Type B pancreatic cell (in vitro differentiated cells): ENCODE data around the gene LTBP4. TPM values are rescaled to one million over a fixed set of nuclear protein-coding genes. Genes with fewer than 3 reads are reported as not detected.
A peak's percentile ranks its signal among the peaks of the same experiment; 100 is the strongest.

Experiments
- DNase-seq: peaks from one replicate; pipeline ENCODE4 v3.0.0; 2021; ENCODE audit warnings: mixed read lengths; ENCODE audit not compliant: unreplicated experiment; ENCODE audit errors: extremely low spot score
- H3K27ac Mint-ChIP-seq: 2 replicates; pipeline ENCODE4 v1.8.0; 2021; ENCODE audit warnings: mild to moderate bottlenecking, mixed read lengths
- H3K27me3 Mint-ChIP-seq: 2 replicates; pipeline ENCODE4 v1.8.0; 2021; ENCODE audit warnings: mixed read lengths
- H3K36me3 Mint-ChIP-seq: 2 replicates; pipeline ENCODE4 v1.8.0; 2021; ENCODE audit warnings: mixed read lengths
- H3K4me1 Mint-ChIP-seq: one replicate; pipeline ENCODE4 v1.8.0; 2021; ENCODE audit warnings: mixed read lengths; ENCODE audit not compliant: unreplicated experiment
- H3K4me3 Mint-ChIP-seq: 2 replicates; pipeline ENCODE4 v1.8.0; 2021; ENCODE audit warnings: mild to moderate bottlenecking, mixed read lengths
- H3K9me3 Mint-ChIP-seq: 2 replicates; pipeline ENCODE4 v1.8.0; 2021; ENCODE audit warnings: mixed read lengths
- CTCF ChIP-seq: fragments of 200-600 bp; sonication (generic); conservative IDR thresholded peaks from 2 replicates; pipeline ENCODE4 v1.5.0; 2021; ENCODE audit warnings: antibody characterized with exemption, mild to moderate bottlenecking
- total RNA-seq: library from RNA; stranded (reverse); gene quantifications from 2 replicates; pipeline ENCODE4 v1.2.1, GENCODE V29; 2021; ENCODE audit warnings: low replicate concordance

The LTBP4 gene
- total RNA-seq, 1 donor from 2014 or later, result 145 TPM

GRCh38 chr19:40605216-40605971, 4.2 kb downstream of the LTBP4 start:
- no peak for TF ChIP-seq CTCF
- Mint-ChIP-seq H3K9me3 (peaks cover 4% of the 10 kb centered on the region), H3K36me3 (no peaks in the 10 kb centered on the region), H3K27me3 (peaks cover 64% of the 10 kb centered on the region), H3K4me3 (peak overlapping the region; percentile 89), H3K4me1 (peaks cover 29% of the 10 kb centered on the region), H3K27ac (peak overlapping the region; percentile 78)
- DNase-seq, result no peak

GRCh38 chr19:40607311-40608239, 6.4 kb downstream of the LTBP4 start:
- Mint-ChIP-seq H3K4me1 (peaks cover 30% of the 10 kb centered on the region), H3K27ac (peak overlapping the region; percentile 40), H3K27me3 (peaks cover 70% of the 10 kb centered on the region), H3K9me3 (peaks cover 4% of the 10 kb centered on the region), H3K36me3 (peaks cover 9% of the 10 kb centered on the region), H3K4me3 (peak overlapping the region; percentile 59)
- TF ChIP-seq CTCF, result no peak
- no peak for DNase-seq

- H3K27me3 Mint-ChIP-seq, result peaks cover 68% of the 10 kb centered on the region
- H3K9me3 Mint-ChIP-seq, result peaks cover 4% of the 10 kb centered on the region
- peaks cover 9% of the 10 kb centered on the region for H3K36me3 Mint-ChIP-seq
- peak overlapping the region; percentile 59 for H3K4me3 Mint-ChIP-seq
- H3K4me1 Mint-ChIP-seq, result peaks cover 24% of the 10 kb centered on the region
- peak overlapping the region; percentile 40 for H3K27ac Mint-ChIP-seq
- no peak for TF ChIP-seq CTCF
- DNase-seq, result no peak
Measured at GRCh38 chr19:40608240-40608621, 7.1 kb downstream of the LTBP4 start.

- DNase-seq, result no peak
- no peak overlapping the region for H3K27ac Mint-ChIP-seq
- H3K4me3 Mint-ChIP-seq, result peak overlapping the region; percentile 58
- no peak for TF ChIP-seq CTCF
- peaks cover 23% of the 10 kb centered on the region for H3K4me1 Mint-ChIP-seq
- peaks cover 9% of the 10 kb centered on the region for H3K36me3 Mint-ChIP-seq
- H3K27me3 Mint-ChIP-seq, result peaks cover 70% of the 10 kb centered on the region
- peaks cover 3% of the 10 kb centered on the region for H3K9me3 Mint-ChIP-seq
Measured at GRCh38 chr19:40608957-40609356, 7.8 kb downstream of the LTBP4 start.

GRCh38 chr19:40609561-40610395, 8.6 kb downstream of the LTBP4 start:
- DNase-seq, result no peak
- peaks cover 9% of the 10 kb centered on the region for H3K36me3 Mint-ChIP-seq
- peak overlapping the region; percentile 76 for H3K4me3 Mint-ChIP-seq
- H3K27ac Mint-ChIP-seq, result peak overlapping the region; percentile 70
- H3K9me3 Mint-ChIP-seq, result no peaks in the 10 kb centered on the region
- TF ChIP-seq CTCF, result no peak
- peaks cover 24% of the 10 kb centered on the region for H3K4me1 Mint-ChIP-seq
- peaks cover 67% of the 10 kb centered on the region for H3K27me3 Mint-ChIP-seq
